Measurements from ENCODE around the gene TRIM46.
"Not testable (repeated sequence)": the region's sequence is repeated elsewhere in the genome, so short reads cannot be mapped to it uniquely, and the experiment has no call there.

The TRIM46 gene

GRCh38 chr1:155233502-155233901, 59.9 kb downstream of the TRIM46 start:
- not testable (repeated sequence) for DNase-seq
